NB4 (cell line): ENCODE measurements around the gene PGA4.

Experiments
- DNase-seq: peaks from one replicate; pipeline ENCODE4 v3.0.0; 2010; ENCODE audit warnings: low read depth
- H3K4me3 ChIP-seq: one replicate; pipeline ENCODE4 v1.5.1; 2011; ENCODE audit warnings: mild to moderate bottlenecking, low read depth, low read length, moderate library complexity
- MYC ChIP-seq: IDR thresholded peaks from 2 replicates; pipeline ENCODE4 v1.6.1; 2011; ENCODE audit warnings: low read depth, low read length
- POLR2A ChIP-seq: IDR thresholded peaks from 2 replicates; pipeline ENCODE4 v1.6.1; 2011; ENCODE audit warnings: mild to moderate bottlenecking; ENCODE audit not compliant: insufficient read length; ENCODE audit errors: extremely low read depth
- TF ChIP-seq, protein P1 (sequence below): IDR thresholded peaks from one replicate; pipeline ENCODE4 v1.5.1; 2012; ENCODE audit warnings: low read depth, low read length
- TF ChIP-seq, protein P2 (sequence below): IDR thresholded peaks from 2 replicates; pipeline ENCODE4 v1.6.1; 2011; ENCODE audit warnings: low read depth, low read length

PGA4 gene

DNA sequence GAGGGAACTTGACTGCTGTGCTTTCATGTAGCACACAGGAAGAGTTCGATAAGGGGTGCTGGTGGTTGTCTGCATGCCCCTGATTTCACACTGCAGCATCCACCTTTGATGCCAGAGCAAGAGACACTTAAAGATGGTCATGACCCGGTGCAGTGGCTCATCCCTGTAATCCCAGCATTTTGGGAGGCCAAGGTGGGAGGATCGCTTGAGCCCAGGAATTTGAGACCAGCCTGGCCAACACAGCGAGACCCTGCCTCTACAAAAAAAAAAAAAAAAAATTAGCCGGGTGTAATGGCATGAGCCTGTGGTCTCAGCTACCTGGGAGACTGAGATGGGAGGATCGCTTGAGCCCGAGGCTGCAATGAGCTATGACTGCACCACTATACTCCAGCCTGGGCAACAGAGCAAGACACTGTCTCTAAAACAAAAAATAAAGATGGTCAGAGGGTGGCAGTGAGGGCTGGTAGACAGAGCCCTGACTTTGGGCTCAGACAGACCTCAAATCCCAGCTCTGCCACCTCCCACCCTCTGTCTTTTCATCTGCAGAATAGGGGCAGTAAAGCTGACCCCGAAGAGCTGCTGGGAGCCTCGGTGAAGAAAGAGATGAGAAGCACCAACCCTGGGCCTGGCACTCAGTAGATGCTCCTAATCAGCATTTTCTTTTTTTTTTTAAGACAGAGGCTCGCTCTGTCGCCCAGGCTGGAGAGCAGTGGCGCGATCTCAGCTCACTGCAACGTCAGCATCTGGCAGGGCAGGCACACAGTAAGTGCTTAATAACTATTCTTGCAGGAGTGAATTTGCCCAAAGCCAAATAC is 55.2 kb downstream of the PGA4 start:
- no peak for DNase-seq
- TF ChIP-seq, protein P1, sequence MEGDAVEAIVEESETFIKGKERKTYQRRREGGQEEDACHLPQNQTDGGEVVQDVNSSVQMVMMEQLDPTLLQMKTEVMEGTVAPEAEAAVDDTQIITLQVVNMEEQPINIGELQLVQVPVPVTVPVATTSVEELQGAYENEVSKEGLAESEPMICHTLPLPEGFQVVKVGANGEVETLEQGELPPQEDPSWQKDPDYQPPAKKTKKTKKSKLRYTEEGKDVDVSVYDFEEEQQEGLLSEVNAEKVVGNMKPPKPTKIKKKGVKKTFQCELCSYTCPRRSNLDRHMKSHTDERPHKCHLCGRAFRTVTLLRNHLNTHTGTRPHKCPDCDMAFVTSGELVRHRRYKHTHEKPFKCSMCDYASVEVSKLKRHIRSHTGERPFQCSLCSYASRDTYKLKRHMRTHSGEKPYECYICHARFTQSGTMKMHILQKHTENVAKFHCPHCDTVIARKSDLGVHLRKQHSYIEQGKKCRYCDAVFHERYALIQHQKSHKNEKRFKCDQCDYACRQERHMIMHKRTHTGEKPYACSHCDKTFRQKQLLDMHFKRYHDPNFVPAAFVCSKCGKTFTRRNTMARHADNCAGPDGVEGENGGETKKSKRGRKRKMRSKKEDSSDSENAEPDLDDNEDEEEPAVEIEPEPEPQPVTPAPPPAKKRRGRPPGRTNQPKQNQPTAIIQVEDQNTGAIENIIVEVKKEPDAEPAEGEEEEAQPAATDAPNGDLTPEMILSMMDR: no peak
- TF ChIP-seq POLR2A: no peak
- TF ChIP-seq MYC: no peak
- TF ChIP-seq, protein P2, sequence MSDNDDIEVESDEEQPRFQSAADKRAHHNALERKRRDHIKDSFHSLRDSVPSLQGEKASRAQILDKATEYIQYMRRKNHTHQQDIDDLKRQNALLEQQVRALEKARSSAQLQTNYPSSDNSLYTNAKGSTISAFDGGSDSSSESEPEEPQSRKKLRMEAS: no peak
- H3K4me3 ChIP-seq: no peak overlapping the region

DNA sequence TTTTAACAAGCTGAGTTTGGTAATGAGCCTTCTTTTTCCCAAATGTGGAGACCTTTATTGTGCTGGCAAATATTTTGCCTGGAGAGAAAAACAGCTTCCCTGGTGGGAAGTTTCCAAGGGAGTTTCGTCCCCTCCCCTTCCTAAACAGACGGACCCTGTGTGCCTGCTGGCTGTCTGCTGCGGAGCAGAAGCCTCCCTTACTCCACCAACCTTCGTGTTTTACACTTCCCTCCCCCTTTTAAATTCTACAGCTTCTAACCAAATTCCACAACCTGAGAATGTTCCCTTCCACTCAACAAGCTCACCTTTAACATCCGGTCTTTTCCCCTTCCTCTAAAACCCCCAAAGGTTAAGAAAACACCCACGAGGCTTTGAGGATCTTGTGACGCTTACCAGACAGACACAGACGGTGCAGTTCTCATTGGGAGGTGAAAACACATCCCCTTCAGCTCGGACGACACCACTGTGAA is 55.9 kb downstream of the PGA4 start:
- no peak overlapping the region for H3K4me3 ChIP-seq
- TF ChIP-seq, protein P2: no peak
- TF ChIP-seq, protein P1: no peak
- DNase-seq: no peak

DNA sequence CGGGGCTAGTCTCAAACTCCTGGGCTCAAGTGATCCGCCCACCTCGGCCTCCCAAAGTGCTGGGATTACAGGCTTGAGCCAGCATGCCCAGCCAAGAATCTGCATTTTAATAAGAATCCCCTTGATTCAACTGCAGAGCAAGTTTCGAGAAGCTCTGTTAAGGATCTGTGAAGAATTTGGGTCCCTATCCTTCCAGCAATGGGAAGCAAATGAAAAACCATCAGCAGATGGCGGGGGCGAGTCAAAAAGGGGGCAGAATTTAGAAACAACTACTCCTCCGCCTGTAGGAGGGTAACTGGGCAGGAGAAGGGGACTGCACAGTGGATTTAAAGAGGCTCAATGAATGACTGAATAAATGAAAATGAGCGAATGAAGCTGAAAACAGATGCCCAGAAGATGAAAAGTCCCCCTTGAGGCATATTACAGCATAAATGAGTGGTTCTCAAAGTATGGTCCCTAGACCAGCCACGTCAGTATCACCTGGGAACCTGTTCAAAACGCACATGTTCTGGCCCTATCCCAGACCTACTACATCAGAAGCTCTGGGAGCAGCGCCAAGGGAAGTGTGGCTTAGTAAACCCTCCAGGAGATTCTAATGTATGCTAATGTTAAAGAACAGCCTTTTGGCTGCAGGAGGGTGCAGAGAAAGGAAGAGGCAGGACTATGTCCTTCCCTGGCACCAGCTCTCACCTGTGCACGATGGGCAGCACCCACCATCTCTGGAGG is 58.0 kb downstream of the PGA4 start:
- DNase-seq: peak; percentile 23
- no peak overlapping the region for H3K4me3 ChIP-seq
- TF ChIP-seq, protein P1: peak; percentile 3
- TF ChIP-seq, protein P2: no peak
- no peak for TF ChIP-seq MYC

DNA sequence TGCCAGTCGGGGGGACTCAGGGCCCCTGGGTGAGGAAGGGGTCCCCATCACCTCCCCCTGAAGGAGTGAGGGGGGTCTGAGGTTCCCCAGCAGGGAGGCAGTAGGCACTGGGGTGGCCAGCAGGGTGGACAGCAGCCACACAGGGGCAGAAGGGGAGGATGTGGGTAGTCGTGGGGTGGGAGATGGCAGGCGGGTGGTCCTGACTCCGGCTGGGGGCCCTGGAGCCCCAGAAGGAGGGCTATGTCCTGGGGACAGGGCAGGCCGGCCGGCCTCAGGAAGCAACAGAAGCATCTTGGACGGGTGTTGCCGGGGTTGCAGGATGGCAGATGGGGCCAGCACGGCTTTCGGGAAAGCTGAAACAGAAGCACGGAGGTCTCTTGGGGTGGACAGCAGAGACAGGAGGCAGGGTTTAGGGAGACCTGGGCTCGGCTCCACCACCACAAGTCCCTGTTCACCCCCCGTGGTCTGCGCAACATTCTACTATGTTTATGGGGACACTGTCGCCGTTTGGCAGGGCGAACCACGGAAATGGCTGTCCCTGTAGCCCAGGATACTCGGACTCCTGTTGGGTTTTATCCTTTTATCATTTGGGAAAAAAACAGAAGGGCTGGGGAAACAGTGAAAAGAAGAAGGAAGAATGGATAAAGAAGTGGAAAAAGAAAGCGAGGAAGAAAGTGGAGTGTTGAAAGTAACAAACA is 58.9 kb downstream of the PGA4 start:
- no peak overlapping the region for H3K4me3 ChIP-seq
- DNase-seq: no peak
- TF ChIP-seq, protein P2: no peak
- TF ChIP-seq POLR2A (no peak), MYC (no peak)
- TF ChIP-seq, protein P1: no peak
